K562 (cell line): Measurements from ENCODE around the gene SDR42E2. TPM values are rescaled to one million over a fixed set of nuclear protein-coding genes. Genes with fewer than 3 reads are reported as not detected.

Experiments
- ARID4B ChIP-seq: sonication (generic); formaldehyde crosslinking; IDR thresholded peaks from 2 replicates; pipeline ENCODE4 v1.8.0; 2022; ENCODE audit warnings: mild to moderate bottlenecking, missing genetic modification reagents
- C11orf30 ChIP-seq: fragments of 450-650 bp; IDR thresholded peaks from 2 replicates; pipeline ENCODE4 v1.6.1; 2016; ENCODE audit warnings: low read depth, mild to moderate bottlenecking
- CHAMP1 ChIP-seq: fragments of 450-650 bp; IDR thresholded peaks from 2 replicates; pipeline ENCODE4 v1.6.1; 2016; ENCODE audit warnings: mild to moderate bottlenecking
- CTBP1 ChIP-seq: fragments of 450-650 bp; IDR thresholded peaks from 2 replicates; pipeline ENCODE4 v1.6.1; 2016; ENCODE audit warnings: borderline replicate concordance
- FOXK2 ChIP-seq, 2 experiments: fragments of 450-650 bp; IDR thresholded peaks in 1 of 2; conservative IDR thresholded peaks in 1 of 2; 2 replicates each; pipeline ENCODE4 v1.6.1; 2016; ENCODE audit warnings: low read depth in 2 of 2, mild to moderate bottlenecking in 1 of 2
- GATA2 ChIP-seq: sonication (generic); formaldehyde crosslinking; IDR thresholded peaks from 2 replicates; pipeline ENCODE4 v1.4.0; 2020; ENCODE audit warnings: mild to moderate bottlenecking, missing genetic modification reagents
- HDAC3 ChIP-seq: fragments of 450-650 bp; IDR thresholded peaks from 2 replicates; pipeline ENCODE4 v1.6.1; 2018; ENCODE audit warnings: borderline replicate concordance, mild to moderate bottlenecking, moderate library complexity; ENCODE audit not compliant: partially characterized antibody
- JUN ChIP-seq, 2 experiments: sonication (generic) in 1 of 2; formaldehyde crosslinking in 1 of 2; IDR thresholded peaks; 2 replicates each; pipeline versions ENCODE4 v1.6.1 to v1.8.0; 2012 to 2022; ENCODE audit warnings: borderline replicate concordance in 2 of 2, mild to moderate bottlenecking in 2 of 2, improper control_type of control experiment in 1 of 2, low read depth in 1 of 2, low read length in 1 of 2, missing genetic modification reagents in 1 of 2
- MTA3 ChIP-seq: fragments of 450-650 bp; formaldehyde crosslinking; IDR thresholded peaks from 2 replicates; pipeline ENCODE4 v1.6.1; 2017; ENCODE audit warnings: mild to moderate bottlenecking, borderline replicate concordance
- RCOR1 ChIP-seq, 2 experiments: IDR thresholded peaks; 2 replicates each; pipeline ENCODE4 v1.6.1; 2012; ENCODE audit warnings: low read depth in 2 of 2, low read length in 2 of 2, borderline replicate concordance in 1 of 2, improper control_type of control experiment in 1 of 2
- STAT5A ChIP-seq: IDR thresholded peaks from 2 replicates; pipeline ENCODE4 v1.6.1; 2012; ENCODE audit warnings: low read length, inconsistent platforms, borderline replicate concordance
- TSHZ1 ChIP-seq: fragments of 250-450 bp; sonication (Bioruptor Pico); IDR thresholded peaks from 2 replicates; pipeline ENCODE4 v1.4.0; 2020; ENCODE audit warnings: mild to moderate bottlenecking, moderate library complexity
- ZKSCAN1 ChIP-seq: fragments of 150-350 bp; IDR thresholded peaks from 2 replicates; pipeline ENCODE4 v1.6.1; 2016; ENCODE audit warnings: low read depth, low read length
- ZNF586 ChIP-seq: fragments of 450-650 bp; formaldehyde crosslinking; conservative IDR thresholded peaks from 2 replicates; pipeline ENCODE4 v1.4.0; 2020; ENCODE audit warnings: mild to moderate bottlenecking, moderate library complexity
- polyA plus RNA-seq, 8 experiments: library from polyadenylated mRNA; depleted of rRNA in 4 of 8; stranded (reverse) in 5 of 8; unstranded in 3 of 8; fragments of >200 nt; fragmentation: Nextera tagmentation in 2 of 8; fragmentation: Illumina TruSeq in 1 of 8; extraction: Ambion mirVana in 2 of 8; extraction: Trizol in 1 of 8; gene quantifications; 2 replicates each; pipeline versions ENCODE4 v1.2.1 to v1.2.3, GENCODE V29; 2011 to 2014; ENCODE audit warnings: inconsistent platforms in 1 of 8, missing spikeins in 1 of 8
- total RNA-seq, 7 experiments: library from RNA; depleted of rRNA in 6 of 7; stranded (reverse); fragments of >200 nt in 6 of 7; fragmentation: Illumina TruSeq in 2 of 7; extraction: Trizol in 2 of 7; gene quantifications; 2 replicates each; pipeline versions ENCODE4 v1.2.1 to v1.2.3, GENCODE V29; 2011 to 2021; ENCODE audit warnings: low replicate concordance in 1 of 7

SDR42E2 gene
- total and polyA plus RNA-seq, 9 of the 15 experiments (the other 6 are each of a cell fraction or from before 2014, with no cell fraction given): 0.03 to 0.07 (median 0.04) TPM; not detected in 4

GRCh38 chr16:22195695-22196558, 33.6 kb downstream of the SDR42E2 start (continued):
- TF ChIP-seq TSHZ1 (CRISPR knock-in tag): no peak
- peak; percentile 16 to 18; a peak in 3 of 4 replicates for TF ChIP-seq RCOR1 (IDR thresholded peaks at IDR 0.05; ENCODE audit: borderline replicate concordance in 1 of 2, low read depth in 2 of 2, low read length in 2 of 2)
- TF ChIP-seq CHAMP1: peak; percentile 45; the same call in 1 of the 2 replicates
- TF ChIP-seq CTBP1: 0 out of 2 replicates have a peak, but pooled peaks have one; percentile 12
- TF ChIP-seq STAT5A: 0 out of 2 replicates have a peak, but pooled peaks have one; percentile 34
- peak; percentile 88 for TF ChIP-seq ZKSCAN1
- peak; percentile 54; the same call in 1 of the 2 replicates for TF ChIP-seq ARID4B (CRISPR knock-in tag)
- TF ChIP-seq HDAC3: peak; percentile 30
- no peak for TF ChIP-seq ZNF586
- TF ChIP-seq C11orf30: 0 out of 2 replicates have a peak, but pooled peaks have one; percentile 4
- TF ChIP-seq JUN (IDR thresholded peaks at IDR 0.05; ENCODE audit: borderline replicate concordance, low read depth, low read length): 0 out of 2 replicates have a peak, but pooled peaks have one; percentile 4
- TF ChIP-seq JUN (CRISPR knock-in tag; IDR thresholded peaks at IDR 0.05; ENCODE audit: borderline replicate concordance): peak; percentile 80; the same call in 1 of the 2 replicates
- TF ChIP-seq MTA3: peak; percentile 73
- TF ChIP-seq FOXK2 (conservative IDR thresholded peaks at IDR 0.05 in 1 of 2, IDR thresholded peaks at IDR 0.05 in 1 of 2; ENCODE audit: low read depth in 2 of 2): peak in 1 of 2 experiments; percentile 60; a peak in 1 of 4 replicates
- no peak for TF ChIP-seq GATA2 (CRISPR knock-in tag)
